ENCODE data around the gene EN1.

- TF ChIP-seq CTCF (IDR thresholded peaks at IDR 0.05; ENCODE audit: poor library complexity) (no peak), EZH2 (IDR thresholded peaks at IDR 0.05; ENCODE audit: borderline replicate concordance) (no peak)
These were observed 951 bp downstream of the EN1 start for GRCh38 chr2:118846442-118846952.

Measured in hepatocyte (in vitro differentiated cells).